CD4-positive, alpha-beta T cell treated with Interleukin-10 for 1 hour (primary cell): ENCODE data around the gene AFF1.
"Not testable (repeated sequence)": the region's sequence is repeated elsewhere in the genome, so short reads cannot be mapped to it uniquely, and the experiment has no call there.

Experiments used
- DNase-seq: peaks from one replicate; pipeline ENCODE4 v3.0.0-alpha.2; 2020

Gene AFF1

GRCh38 chr4:87017580-87018342, 83.0 kb downstream of the AFF1 start:
- no peak for DNase-seq

DNA sequence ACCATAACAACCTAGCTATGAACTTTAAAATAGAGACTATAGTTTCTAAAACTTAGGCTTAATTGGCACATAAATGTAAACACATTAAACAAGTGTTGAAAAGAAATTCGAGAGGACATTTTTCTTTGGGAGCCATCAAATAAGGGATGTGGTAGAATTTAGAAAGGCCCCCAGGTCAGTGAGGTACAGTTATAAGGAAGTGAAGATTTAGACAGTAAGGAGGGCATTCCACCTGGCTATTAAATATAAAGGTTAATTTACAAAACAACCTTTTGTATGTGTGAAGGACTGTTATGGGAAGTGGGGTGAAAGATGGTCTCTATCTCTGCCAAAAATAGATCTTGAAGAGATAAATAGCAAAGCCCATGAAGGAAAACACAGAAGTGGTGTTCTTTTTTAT, 83.9 kb downstream of the AFF1 start:
- no peak for DNase-seq

DNA sequence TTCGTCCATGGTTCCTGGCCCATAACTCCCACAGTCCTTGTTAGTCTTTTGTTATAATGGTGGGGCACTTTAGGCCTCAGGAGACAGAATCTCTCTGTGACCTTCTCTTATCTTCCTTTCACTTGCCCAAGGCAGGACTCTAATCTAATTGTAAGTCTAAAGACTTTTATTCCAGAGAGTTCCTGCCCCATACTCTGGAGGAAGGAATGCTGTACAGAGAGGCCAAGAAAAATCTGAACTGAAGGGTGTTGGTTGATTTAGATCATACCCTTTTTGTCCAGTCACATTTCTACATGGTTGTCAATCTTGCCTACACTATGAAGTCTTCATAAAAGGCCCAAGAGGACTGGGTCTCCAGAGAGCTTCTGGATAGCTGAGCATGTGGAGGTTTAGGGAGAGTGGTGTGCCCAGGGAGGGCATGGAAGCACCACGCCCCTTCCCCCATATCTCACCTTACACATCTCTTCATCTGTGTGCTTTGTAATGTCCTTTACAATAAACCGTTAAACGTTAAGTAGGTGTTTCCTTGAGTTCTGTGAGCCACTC, 84.5 kb downstream of the AFF1 start:
- no peak for DNase-seq

GRCh38 chr4:87019898-87020297, 85.1 kb downstream of the AFF1 start:
- no peak for DNase-seq

DNA sequence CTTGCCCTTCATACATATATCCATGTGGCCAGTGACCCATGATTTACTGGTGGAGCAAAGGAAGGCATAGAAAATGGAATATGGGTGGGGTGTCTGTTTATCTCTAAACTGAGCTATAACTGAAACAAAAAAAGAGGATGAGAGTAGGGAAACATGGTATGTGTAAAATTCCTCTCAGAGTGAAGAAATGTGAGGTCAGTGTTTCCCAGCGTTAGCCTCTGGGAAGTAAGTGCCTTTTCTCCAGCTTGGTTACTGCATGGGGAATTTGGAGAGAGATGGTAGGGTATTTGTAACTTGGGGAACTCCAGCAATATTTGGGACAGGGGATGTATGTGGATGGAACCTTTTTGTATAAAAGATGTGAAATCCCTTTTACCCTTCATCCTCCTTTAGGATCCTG, 89.4 kb downstream of the AFF1 start:
- DNase-seq: no peak

DNA sequence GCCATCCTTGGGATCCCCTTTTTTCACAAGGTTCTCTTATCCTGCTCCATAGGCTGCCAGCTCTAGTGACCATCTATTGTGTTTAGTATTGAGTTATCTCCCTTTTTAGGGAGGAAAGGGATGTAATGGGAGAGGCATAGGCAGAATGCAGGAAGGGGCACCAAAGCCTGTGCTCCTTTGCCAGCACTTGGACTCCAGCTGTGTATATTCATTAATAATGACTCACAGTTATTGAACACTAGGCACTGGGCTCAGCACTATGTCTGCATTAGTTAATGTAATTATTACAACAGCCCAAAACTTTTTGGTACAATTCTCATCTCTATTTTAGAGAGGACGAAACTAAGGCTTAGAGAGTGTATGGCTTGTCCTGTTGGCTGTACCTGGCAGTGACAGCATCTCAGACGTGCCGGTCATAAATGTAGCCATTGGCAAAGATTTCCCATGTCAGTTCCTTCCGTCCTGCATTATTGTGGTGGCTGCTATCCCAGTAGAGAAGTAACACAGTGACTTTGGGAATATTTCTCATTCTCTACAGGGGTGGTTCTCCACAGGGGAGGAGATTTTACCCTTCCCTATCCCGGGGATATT, 90.3 kb downstream of the AFF1 start:
- no peak for DNase-seq

GRCh38 chr4:87025614-87026041, 90.8 kb downstream of the AFF1 start:
- no peak for DNase-seq

DNA sequence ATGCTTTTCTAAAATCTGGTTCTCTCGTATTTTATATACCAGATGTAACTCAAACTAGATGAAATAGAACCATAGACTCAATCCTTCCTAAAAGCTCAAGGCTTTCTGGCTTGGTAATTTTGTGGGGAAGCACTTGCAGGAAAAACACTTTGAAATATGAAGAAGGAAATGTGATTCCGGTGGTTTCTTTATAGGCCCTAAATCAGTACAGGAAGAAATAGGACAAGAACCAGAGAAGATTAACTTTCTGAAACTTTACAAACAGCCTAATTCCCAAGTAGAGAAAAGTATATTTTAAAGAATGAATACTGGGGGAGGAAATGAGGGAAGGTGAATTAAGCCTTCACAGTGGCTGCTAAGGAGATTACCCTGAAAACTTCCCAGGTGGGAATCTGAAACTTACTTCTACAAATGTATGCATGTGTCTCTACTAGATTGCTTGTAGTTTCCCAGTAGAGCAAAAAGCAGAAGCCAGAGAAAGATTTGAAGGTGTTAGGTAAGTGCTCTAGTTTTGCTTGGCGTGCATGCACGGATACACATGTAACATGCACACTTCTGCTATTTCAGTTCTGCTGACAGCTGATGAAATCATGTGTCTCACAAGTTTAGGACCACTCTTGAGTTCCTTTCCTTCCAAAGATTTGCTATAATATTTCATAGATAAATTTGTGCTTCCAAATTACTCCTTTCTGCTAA, 92.1 kb downstream of the AFF1 start:
- DNase-seq: no peak

DNA sequence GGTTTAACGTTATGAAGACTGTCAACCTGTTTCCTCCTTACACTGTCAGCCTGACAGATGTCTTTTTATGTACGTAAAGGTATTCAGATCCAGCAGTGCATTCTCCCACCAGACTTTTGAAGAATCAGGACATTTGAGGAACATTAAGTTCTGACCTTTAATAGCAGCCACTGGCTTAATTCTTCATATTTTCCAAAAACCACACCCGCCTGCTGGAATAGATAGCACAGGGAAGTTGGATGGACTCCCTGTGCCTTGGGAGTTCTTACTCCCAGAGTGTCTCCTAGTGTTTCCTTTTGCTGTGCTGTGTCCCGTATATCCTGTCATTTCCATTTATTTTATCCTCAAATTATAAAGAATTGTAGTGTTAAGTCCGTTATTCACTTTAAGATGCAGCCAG, 94.5 kb downstream of the AFF1 start:
- no peak for DNase-seq

DNA sequence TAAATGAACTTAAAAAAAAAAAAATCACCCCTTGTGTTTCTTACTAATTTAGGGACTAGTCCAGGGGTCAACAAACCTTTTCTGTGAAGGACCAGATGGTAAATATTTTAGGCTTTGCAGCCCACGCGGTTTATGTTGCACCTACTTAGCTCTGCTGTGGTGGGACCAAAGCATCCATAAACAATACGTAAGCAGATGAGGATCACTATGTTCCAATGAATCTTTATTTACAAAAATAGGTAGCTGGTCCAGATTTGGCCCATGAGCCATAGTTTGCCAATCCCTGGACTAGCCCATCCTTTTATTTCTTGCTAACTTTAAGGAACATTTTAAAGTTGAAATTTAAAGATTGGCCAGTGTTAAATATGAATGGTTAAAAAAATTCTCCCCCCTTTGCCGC, 95.3 kb downstream of the AFF1 start:
- no peak for DNase-seq

- DNase-seq: no peak
These were observed 96.1 kb downstream of the AFF1 start for GRCh38 chr4:87030755-87031441.

DNA sequence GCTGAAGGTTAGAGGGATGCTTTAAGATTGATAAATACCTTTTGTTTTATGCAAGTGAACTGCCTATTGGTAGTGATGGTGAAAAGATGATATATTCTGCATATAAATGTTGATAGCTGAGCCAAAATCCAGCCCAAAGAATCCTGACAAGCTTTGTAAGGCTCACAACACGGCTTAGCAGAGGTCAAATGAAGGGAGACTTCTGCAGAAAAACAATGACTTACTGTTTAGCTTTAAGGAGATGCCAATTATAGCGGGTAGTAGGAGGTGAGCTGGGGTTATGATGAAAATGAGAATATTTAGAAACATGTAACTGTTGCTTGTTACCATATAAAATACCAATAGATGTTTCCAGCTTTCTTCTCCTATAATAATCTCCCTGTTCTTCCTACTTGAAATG, 97.1 kb downstream of the AFF1 start:
- DNase-seq: no peak

DNA sequence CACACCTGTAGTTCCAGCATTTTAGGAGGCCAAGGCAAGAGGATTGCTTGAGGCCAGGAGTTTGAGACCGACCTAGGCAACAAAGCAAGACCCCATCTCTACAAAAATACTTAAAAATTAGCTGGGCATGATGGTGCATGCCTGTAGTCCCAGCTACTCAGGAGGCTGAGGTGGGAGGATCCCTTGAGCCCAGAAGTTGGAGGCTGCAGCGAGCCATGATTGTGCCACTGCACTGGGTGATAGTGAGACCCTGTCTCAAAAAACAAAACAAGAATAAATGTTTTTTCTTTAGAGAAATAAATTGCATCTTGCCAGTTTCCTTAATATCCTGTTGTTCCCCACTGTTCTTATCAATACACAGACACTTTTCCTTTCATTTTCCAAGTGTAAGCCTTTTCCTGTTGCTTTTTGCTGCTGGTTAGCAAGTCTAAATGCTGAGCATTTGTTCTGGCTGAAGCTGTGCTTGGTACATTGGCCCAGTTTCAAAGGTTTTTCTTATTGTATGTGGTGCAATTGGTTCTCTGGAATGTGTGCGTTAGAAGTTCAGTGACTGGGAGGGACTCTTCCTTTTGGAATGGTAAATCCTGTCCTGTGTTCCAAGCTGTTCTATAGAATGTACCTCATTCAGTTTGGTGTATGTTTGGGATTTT, 98.2 kb downstream of the AFF1 start:
- no peak for DNase-seq

DNA sequence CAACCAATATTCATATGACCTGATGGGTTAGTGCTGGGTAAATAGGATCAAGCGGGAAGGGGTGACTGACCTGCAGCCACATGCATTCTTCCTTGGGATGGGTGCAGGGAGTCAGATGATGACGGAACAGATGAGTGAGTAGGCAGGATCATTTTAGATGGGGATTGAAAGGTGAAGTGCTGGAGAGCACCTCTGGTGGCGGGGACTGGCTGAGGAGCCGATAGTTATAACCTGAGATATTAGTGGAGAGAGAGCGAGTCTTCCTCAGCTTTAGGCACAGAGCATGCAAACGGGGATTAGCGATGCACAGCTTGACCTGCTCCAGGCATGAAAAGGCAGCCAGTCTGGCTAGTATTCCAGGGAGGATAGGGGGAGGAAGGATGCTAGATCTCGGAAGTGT, 99.1 kb downstream of the AFF1 start:
- no peak for DNase-seq

DNA sequence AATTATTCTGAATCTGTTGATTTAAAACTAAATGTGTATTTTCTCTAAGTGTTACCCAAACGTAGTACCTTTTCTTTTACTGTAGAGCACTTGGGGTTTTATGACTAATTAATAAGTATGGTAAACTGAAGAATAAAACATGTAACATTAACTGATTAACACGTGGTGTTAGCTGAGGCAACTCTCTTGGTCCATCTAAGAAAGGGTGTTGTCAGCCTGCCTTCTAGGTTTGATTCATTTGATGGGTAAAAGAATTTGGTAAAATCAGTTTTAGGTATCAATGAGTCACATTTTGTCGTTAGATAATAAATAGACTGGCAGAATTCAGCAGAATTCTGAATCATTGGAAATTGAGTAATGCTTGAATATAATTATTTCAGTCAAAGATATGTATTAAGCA, 99.7 kb downstream of the AFF1 start:
- no peak for DNase-seq

DNA sequence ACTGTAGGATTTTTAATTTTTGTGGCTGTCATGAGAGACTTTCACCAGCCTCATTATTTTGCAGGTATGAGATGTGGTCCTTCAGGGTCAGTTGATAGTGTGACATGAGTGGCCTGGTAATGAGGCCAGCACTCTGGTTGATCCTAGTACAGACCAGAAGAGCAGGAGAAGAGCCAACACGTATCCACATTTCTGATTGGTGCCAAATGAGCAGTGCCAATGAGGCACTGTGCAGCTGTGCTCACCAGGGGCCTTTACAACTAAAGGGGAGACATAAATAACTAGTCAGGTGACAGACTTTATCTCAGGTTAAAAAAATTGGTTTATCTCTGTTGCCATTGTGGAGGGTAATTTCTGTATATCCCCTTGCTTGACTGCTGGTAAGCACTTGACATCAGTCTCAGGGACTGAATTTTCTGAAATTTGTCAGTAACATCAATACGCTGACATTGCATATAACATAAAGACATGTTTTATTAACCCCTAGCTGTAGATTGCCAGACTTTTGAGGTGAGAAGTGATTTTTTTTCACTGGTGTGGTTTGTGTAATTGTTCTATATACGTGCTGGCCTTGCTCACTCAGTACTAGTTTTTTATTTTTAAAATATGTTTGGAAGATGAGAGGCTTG, 101.2 kb downstream of the AFF1 start:
- no peak for DNase-seq

DNA sequence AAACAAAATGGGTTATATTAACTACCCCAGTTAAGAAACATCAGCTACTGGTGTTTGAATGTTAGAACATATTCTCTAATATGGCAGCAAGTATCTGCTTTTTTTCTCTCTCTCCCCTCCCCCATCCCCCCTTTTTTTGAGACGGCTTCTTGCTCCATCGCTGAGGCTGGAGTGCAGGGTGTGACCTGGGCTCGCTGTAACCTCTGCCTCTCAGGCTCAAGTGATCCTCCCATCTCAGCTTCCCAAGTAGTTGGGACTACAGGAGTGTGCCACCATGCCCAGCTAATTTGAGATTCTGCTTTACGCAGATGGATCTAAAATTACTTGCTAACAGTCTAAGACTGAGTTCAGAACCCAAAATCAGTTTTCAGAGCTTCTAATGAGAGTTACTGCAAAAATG, 101.9 kb downstream of the AFF1 start:
- DNase-seq: no peak

DNA sequence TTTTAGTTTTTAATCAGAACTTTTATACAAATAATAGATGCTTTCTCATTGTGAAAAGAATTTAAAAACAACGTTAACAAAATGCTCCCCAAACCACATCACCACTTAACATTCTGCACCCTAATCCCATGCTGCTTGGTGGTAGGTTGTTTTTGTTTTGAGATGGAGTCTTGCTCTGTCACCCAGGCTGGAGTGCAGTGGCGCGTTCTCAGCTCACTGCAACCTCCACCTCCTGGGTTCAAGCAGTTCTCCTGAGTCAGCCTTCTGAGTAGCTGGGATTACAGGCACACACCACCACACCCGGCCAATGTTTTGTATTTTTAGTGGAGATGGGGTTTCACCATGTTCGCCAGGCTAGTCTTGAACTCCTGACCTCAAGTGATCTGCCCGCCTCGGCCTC, 102.4 kb downstream of the AFF1 start:
- not testable (repeated sequence) for DNase-seq

- DNase-seq: no peak
These were observed 103.0 kb downstream of the AFF1 start for GRCh38 chr4:87037671-87038334.

GRCh38 chr4:87038837-87039615, 104.2 kb downstream of the AFF1 start:
- no peak for DNase-seq

DNA sequence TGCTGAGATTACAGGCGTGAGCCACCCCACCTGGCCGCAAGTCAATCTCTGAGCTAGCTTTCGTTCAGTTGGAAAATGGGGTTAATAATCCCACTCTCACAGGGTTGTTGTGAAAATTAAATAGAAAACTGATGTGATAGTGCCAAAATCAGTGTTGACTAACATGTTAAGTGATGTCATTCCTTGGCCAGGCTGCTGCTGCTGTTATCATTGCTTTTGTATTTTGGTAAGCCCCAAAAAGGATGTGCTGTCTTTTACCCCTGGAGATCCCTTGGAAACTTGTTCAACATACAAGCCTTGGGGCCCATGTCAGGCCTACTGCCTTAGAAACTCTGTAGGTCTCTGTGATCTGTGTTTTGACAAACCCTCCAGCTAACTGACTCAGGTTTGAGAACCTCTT, 106.3 kb downstream of the AFF1 start:
- DNase-seq: no peak
